Kidney glomerular epithelial cell (primary cell): ENCODE results near the gene SLC16A3.
"Not testable (repeated sequence)": the region's sequence is repeated elsewhere in the genome, so short reads cannot be mapped to it uniquely, and the experiment has no call there.

Source experiments
- DNase-seq: peaks from one replicate; lab custom pipeline; 2025; lab: John Stamatoyannopoulos, UW

The SLC16A3 gene

DNA sequence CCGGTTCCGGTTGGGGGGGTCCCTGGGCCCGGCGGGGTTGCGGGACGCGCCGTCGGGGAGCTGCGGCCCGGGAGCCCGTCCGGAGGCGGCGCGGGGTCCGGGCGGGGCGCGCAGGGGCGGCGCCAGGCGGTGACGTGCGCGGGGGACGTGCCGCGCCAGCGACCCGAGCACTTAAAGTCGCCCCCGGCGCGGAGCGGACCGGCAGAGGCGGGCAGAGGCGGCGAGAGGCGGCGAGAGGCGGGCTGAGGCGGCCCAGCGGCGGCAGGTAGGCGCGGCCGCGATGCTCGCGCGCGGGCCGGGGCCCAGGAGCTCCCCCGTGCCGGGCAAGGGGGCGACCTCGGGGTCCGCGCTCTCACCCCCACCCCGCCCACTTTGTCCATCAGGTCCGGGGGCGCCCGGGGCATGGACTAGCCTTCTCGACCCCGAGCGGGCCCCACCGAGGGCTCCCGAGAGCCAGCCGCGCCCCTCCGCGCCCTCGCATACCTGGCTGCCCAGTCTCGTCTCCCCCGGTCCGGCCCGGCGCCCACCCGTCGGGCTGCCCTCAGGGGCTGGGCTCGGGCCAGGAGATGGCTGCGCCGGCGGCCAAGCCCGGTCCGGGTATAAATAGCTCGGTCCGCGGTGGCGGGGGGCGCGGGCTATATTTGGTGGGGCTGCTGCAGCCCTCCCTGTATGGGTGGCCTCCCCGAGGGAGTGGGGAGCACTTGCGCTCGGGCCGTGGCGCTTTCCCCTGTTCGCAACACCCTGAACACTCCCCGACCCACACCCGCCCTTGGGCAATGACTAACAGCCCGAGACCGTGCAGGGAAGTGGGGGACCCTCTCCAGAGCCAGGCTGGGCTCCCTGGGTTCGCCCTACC lies at the start of gene SLC16A3:
SLC16A3 (plus strand) TSS at position 201 of the 856 bp plus-strand sequence. CDS start 6,967 bp downstream, outside the sequence.
- DNase-seq = peak; percentile 42

DNA sequence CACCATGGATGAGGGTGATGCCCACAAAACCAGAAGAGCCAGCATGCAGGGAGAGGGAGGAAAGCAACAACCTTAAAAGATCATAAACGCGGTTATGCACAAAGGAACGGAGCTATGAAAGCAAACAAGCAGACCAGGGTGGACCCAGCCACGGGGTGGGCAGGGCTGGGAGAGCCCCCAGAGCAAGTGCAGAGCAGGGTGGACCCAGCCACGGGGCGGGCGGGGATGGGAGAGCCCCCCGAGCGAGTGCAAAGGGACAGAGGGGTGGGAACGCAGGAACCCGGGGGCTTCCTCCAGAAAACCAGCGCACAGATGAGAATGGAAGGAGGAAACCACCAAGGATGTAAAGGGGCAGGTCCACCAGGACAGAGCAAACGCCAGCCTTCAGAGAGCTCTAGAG lies 49.4 kb upstream of the SLC16A3 start:
- no peak for DNase-seq

DNA sequence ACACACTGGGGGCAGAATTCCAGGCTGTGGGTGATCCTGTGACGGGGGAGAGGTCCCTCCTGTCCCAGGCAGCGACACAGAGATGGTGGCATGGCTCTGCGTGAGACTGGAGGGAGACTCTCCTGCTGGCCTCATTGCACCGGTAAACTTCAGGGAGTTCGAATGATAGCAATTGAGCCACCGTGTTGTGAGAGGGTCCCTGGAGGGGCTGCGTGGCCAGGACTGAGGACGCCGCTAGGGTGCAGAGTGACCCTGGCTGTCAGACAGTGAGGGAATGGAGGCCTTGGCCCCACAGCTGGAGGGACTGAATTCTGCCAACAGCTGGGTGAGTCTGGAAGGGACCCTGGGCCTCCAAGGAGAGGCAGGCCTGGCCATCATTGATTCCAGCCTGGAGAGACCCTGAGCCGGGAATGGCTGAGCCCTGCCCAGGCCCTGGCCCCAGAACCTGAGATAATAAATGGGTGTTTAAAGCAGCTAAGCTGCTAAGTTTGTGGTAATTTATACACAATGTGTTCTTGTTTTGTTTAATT lies 48.8 kb upstream of the SLC16A3 start:
- no peak for DNase-seq

DNA sequence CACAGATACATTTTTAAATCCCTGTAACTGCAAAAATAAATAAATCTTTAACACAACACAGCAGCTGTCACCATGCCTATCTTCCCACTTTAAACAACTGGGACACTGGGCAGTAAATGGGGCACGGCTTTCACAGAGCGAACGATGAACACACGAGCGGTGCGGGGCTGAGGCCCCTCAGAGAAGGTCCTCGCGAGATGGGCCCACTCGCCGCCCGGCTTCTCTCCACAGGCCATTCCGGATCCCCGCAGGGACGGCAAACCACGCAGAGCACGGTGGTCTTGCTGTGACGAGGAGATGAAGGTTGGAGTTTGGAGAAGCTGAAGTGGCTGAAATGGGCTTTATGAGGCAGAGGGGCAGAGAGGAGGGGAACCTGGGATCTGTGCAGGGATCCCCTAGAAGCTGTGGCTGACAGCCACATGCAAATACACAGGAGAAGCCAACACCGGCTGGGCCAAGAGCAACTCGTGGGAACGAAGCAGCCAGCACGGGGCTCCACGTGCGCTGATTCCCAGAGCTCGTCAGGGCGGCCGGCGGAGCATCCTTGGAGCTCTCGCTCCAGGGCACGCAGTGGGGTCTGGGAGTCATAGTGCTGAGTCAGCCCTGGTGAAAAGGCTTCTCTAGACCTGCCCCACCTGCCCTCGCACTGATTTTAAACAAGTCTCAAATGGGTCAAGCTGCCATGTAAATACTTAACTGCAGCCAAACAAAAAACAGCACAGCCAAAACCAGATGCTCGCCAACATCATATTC lies 47.9 kb upstream of the SLC16A3 start:
- DNase-seq = no peak

DNA sequence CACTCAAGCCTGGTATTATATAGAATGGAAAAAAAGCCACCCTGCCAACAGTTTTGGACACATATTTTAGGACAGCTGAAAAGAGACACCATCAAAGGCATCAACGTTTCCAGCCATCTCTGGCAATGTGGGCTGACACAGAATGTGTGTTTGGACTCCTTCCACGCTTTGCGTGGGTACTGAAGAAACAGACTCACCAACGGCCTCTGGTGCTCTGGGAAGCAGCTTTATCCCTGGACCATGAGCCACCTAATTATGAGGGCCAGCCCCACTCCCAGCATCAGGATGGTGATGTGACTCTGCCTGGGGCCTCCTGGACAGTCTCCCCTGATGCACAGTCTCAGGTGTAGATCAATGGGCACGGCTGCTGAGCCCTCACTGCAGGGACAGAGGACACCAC lies 44.1 kb upstream of the SLC16A3 start:
- DNase-seq = no peak

DNA sequence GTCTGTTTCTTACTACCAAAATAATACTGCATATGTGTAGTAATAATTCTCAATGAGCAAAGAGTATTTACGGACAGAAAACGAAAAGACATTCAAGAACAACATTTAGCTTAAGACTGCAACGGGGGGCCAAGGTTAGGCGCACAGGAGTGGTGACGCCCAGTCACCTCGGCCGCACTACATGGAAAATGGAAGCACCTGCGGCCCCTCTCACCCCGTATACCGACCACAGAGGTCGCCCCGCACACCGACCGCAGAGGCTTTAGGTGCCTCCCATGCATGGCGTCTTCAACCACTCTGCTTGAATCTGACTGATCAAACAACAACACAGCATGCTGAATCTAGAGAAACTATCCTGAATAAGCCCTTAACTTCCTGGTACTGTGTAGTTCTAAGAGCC lies 42.6 kb upstream of the SLC16A3 start:
- DNase-seq = no peak

DNA sequence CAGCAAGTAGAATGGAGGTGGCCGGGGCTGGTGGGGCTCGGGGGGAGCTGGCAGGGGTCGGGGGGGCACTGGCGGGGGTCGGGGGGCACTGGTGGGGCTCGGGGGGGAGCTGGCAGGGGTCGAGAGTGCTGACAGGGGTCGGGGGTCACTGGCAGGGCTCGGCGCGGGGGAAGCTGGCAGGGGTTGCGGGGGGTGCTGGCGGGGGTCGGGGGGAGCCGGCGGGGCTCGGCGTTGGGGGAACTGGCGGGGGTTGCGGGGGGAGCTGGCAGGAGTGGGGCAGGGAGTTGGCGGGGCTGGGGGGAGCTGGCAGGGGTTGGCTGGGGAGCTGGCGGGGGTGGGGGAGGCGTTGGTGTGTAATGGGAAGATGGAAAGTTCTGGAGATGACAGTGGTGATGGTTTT lies 41.3 kb upstream of the SLC16A3 start:
- DNase-seq = no peak

DNA sequence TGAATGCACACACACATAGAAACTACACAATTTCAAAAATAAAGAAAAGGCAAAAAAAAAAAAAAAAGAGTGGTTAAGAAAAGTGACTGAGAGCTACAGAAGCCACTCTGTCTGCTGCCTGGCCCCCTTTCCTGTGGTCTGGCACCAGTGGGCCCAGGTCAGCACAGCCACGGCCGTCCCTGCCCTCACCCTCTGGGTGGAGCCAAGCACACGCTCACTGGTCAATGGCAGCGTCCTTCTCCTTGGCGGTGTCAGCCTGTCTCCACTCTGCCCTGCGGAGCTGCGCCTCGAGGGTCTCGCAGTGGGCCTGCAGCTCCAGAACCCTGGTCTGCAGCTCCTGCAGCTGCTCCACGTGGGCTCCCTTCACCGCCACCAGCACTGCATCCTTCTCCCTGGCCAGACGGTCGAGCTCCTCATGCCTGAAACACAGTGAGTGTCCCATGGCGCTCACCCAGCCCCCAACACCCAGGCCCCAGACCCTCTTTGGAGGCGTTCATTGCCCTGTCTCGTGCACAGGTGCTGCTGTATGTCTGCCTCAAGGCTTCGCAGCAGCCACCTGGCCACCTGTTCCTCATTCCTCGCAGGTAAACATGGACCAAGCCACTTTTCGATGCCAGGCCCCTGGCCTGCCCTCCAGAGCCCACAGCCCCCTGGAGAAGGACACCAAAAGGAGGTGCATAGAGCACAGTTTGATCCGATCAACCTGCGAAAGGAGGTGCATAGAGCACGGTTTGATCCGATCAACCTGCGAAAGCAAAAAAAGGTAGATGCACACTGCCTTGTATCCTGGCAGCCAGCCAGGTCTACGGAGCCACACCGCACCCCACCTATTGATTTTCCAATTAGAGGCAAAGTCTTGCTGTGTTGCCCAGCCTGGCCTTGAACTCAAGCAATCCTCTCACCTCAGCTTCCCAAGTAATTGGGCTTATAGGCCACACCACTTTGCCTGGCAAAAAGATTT lies 40.6 kb upstream of the SLC16A3 start:
- DNase-seq = no peak

DNA sequence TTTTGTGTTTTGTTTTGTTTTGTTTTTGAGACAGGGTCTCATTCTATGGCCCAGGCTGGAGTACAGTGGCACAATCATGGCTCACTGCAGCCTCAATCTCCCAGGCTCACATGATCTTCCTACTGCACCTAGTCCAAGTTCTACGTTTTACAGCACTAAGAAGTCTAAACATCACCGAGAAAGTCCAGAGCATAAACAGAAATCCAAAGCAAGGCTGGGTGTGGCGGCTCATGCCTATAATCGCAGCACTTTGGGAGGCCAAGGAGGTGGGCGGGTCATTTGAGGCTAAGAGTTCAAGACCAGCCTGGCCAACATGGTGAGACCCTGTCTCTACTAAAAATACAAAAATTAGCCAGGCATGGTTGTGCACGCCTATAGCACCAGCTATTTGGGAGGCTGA lies 35.8 kb upstream of the SLC16A3 start:
- not testable (repeated sequence) for DNase-seq

DNA sequence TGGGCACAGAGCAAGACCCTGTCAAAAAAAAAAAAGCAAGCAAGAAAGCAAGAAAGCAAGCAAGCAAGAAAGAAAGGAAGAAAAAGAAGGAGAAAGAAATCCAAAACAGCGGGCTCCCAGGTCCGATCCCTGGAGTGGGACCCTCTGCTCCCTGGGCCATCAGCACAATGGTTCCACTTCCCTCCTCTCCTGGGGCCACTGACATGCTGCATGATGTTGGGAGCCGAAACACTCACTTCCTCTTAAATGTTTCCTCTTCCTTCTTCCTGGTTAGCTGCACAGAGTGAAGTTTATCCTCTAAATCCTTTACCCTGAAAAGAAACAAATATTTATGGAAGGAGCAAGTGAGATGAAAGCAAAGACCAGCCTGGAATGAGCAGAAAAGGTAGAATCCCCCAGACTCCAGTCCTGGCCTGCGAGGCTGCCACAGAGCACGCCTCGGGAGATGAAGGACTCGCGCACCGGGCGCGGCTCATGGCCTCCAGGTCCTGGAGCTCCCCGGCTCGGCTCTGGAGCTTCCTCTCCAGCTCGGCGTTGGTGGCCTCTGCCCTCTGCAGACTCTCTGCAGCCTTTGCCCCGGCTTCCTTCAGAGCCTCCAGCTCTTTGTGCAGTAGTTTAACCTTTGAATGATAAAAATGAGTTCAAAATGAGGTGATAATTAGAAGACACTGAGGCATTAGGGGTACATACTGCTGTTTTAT lies 35.2 kb upstream of the SLC16A3 start:
- no peak for DNase-seq

DNA sequence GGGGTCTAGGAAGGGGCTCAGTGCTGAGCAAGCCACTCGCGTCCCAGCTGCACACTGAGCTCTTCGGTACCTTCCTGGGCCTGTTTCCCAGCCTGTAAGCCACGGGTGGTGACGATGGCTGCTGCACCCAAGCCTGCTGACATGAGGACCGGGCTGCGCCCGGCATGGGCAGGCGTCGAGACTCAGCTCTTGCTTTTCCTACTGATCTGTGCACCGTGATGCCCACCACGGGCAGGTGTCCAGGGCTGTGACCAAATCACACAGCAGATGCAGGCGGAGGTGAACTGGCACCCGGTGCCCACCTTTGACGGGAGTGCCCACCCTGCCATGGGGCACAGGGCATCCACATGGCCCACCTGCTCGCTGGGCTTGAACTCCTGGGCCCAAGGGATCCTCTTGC lies 34.1 kb upstream of the SLC16A3 start:
- DNase-seq = no peak

DNA sequence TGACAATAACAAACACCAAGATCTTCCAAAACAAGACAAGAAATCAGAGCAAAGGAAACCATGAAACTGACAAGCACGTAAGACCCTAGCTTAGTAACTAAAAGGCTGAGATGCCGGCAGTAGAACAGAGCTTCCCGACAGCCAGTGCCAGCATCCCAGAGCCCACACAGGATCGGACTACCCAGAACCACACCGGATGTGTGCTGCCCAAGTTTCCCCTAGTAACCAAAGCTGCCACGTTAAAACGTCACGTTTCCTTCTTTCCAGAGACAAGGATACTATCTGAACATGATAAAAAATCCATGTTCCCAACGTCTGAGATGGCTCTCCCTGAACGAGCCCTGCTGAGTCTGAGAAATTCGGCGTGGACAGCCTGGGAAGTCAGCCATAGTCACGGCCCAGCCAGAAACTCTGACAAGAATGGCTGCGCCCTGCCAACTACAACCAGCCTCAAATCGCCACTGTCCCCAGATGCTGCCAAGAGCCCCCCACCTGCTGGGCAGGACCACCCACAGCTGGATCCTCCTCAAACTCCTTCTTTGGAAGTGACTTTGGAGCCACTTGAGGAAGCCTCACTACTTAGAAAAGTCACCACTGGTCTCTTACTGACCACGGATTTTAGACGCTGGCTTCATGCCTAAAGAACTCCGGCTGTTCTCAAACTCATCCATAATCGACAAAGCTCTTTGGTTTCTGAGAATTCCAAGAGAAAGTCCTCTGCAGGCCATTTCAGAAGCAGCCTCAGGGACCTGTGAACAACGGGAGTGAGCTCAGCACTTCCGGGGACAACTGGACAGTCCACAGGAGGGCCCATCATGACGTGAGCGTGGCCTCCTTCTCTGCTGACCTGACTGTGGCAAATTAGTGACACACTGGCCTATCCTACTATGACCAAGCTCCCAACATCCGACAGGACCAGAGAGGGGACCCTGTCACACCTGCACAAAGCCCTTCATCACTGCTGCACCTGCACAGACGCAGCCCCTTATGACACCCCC lies 32.9 kb upstream of the SLC16A3 start:
- no peak for DNase-seq

DNA sequence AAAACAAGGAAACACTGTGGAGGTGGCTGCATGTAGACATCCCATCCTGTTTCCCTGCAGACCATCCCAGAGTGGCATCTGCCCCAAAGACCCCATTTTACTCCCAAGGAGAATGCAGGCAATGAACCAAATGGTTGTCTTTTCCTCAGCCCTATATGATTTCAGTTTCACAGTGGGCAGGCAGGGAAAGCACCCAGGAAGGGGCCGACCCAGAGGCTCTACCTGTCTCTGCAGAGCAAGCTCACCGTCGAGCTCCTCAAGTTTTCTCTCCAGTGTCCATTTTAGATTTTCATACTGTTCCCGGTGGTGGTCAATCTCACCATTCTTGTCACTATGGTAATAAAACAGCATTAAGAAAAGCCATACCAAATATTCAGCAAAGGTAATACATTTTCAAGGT lies 30.8 kb upstream of the SLC16A3 start:
- DNase-seq = no peak

DNA sequence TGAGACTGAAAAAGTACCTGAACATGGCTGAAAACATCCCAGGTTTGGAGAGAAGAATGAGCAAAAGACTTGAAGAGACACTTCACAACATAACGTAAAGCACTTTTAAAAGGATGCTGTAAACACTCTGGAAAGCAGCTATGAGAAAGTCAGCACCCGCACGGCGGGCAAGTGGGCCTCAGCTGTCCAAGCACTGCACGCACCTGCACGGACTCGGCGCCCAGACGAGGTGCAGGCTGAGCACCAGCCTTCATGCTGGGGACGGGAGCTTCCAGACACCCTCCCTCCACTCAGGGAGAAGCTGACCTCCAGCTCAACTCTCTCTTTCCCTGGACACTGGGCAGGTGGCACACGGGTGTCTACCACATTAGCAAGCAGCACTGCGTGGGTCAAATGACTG lies 29.3 kb upstream of the SLC16A3 start:
- no peak for DNase-seq

DNA sequence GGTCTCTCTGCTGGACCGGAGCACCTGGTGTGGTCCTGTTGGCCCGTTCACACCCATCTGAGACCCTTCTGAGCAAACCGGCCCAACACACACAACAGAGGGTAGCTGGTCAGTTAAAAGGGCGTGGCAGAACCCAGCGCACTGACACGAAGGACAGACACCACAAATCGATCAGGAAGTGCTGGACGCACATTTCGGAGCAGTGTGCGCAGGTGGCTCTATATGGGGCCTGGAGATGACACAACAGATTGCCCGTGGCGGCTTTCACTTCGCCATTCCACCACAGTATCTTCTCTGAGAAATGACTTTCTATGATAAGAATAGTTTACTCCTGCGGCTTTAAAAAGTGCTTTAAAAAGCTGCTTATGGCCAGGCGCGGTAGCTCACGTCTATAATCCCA lies 28.7 kb upstream of the SLC16A3 start:
- no peak for DNase-seq

DNA sequence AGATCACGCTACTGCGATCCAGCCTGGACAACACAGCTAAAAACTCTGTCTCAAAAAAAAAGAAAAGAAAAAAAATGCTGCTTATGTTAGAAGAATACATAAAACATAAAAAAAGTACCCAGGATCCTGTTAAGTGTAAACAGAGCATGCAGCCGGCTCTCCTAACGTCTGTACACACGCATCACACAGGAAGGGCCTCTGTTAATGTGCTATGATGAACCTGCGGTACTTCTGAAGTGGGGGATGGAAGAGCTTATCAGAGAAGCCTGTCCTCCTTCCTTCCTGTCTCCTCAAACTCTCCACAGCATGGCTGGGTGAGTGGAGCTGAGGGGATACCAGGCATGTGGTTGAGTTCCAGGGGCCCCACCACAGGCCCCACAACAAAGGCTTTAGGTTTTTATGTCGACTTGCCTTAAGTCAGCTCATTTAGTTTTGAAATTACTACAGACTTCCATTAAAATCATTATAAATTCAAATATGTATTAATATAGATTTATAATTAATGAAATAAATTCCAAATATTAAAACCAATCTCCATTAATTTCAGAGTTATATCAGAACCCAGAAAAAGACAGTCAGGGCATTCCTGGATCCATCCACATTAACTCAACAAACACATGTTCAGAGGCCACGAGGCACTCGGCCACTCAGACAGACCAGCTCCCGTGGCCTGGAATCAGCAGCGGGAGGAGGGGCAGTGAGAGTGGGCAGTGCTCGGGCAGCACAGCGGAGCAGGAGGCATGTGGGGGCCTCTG lies 27.9 kb upstream of the SLC16A3 start:
- no peak for DNase-seq

DNA sequence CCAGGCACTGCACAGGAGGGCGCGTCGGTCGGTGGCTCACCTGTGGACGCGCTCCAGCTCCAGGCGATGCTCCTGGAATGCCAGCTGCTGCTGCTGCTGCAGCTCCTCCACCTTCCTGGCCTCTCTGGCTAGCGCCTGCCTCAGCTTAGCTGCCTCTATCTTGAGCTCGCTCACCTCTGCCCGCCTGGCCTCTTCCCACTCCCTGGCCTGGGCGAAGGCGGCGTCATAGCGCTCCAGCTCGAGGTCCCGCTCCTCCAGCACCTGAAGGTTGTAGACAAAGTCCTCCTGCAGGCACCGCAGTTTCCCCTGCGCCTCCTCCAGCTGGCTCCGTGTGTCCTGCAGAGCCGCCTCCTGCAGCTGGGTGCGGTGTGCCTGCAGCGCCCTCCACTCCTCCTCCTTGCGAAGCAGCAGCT lies 27.3 kb upstream of the SLC16A3 start:
- no peak for DNase-seq

DNA sequence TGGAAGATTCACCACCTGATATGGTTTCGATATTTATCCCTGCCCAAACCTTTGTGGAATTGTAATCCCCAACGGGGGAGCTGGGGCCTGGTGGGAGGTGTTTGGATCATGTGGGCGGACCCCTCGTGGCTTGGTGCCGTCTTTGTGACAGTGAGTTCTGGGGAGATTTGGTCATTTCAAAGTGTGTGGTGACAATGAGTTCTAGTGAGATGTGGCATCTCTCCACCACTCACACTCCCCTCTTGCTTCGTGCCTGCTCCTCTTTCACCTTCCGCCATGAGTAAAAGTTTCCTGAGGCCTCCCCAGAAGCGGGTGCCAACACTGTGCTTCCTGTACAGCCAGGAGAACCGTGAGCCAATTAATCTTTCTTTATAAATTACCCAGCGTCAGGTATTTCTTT lies 25.9 kb upstream of the SLC16A3 start:
- DNase-seq = no peak

DNA sequence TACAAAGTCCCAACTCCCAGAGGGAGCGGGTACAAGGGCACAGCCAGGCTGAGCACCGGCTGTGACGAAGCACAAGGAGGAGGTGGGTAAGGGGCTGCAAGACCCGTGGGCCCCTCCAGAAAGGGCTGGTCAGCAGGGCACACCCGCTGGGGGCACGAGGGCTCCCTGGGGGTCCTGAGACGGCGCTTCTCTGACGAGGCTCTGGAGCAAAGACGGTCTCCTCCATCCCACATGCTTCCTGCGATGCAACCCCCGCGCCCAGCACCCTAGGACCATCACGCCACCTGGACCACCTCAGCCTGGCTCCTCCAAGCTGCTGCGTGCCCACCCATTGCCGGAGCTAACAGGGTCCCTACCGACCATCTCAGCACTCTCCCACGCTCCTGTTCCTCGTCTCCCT lies 24.9 kb upstream of the SLC16A3 start:
- DNase-seq = no peak
